Measurements from ENCODE around the gene RARRES1.
A peak's percentile ranks its signal among the peaks of the same experiment; 100 is the strongest.

RARRES1 gene

DNA sequence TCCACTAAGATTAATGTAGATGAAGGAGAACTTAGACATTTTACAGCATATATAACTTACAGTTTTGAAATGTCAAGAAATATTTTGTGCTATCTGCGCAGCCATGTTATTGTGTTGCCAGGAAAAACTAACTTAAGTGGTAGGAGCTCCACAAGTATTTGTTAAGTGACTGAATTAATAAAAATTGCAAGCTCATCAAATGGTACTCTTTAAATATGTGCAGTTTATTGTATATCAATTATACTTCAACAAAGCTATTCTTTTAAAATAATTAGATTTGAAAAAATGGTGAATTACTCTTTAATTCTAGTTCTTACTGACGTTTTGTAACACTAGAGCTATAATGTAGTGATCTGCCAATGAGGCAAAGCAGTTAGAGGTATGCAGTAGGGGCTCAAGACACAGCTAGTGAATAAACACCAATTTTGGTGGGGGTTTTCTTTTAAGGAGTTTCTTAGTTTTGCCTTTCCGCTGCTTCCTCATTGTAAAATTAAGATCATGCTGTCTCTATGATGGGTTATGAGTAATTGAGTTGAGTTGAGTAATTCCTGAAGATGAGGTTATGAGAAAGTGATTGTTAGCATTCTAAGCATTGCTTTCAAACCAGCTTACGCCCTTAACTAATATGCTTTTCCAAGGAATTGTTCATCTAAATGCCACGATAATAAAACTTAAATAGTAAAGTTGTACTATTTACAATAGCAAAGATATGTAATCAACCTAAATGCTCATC lies 48.9 kb downstream of the RARRES1 start:
- DNase-seq, result peak in 1 of 5 experiments; percentile 12

DNA sequence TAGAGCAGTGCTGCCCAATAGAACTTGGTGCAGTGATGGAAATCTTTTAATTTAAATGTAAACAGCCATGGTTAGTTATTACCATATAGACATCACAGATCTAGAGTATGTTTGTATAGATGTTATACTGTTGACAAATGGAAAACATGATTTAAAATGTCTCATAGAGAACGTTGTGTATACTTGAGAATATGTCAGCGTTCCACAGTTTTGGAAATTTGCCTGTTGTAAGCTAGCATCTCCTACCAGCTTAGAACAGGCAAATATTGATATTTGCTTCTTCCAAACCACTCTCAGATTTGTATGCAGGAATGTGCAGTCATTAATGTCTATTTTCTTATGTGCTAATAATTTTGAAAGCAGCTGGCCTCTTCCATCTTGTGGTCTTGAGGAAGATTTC lies 51.4 kb downstream of the RARRES1 start:
- DNase-seq, result no peak

DNA sequence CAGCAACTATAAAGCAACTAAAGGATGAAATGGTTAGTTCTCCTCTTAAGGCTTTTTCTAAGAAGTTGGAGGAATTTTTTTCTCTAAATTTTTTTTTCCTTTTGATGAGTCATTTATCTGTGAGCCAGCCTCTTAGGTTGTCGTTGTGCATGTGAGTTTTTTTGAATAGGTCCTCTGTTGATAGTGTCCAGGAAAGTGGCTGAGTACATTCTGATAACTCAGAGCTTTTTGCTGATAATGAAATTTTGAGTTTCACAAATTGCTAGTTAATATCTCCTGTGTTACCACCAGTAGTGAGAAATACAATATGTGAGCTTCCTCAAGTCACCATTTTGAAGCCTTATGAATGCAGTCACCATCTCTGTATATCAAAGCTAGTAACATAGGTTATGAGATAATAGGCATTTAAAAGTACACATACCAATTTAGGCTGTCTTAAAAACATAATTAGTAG lies 52.7 kb downstream of the RARRES1 start:
- no peak for DNase-seq

DNA sequence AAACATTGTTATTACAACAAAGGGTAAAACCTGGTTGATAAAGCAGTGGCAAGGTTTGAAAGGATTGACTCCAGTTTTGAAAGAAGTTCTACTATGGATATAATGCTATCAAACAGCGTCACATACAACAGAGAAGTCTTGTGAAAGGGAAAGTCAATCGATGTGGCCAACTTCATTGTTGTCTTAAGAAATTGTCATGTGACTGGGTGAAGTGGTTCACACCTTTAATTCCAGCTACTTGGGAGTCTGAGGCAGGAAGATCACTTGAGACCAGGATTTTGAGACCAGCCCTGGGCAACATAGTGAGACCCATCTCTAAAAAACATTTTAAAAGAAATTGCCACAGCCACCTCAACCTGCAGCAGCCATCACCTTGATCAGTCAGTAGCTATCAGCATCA lies 53.6 kb downstream of the RARRES1 start:
- no peak for DNase-seq

DNA sequence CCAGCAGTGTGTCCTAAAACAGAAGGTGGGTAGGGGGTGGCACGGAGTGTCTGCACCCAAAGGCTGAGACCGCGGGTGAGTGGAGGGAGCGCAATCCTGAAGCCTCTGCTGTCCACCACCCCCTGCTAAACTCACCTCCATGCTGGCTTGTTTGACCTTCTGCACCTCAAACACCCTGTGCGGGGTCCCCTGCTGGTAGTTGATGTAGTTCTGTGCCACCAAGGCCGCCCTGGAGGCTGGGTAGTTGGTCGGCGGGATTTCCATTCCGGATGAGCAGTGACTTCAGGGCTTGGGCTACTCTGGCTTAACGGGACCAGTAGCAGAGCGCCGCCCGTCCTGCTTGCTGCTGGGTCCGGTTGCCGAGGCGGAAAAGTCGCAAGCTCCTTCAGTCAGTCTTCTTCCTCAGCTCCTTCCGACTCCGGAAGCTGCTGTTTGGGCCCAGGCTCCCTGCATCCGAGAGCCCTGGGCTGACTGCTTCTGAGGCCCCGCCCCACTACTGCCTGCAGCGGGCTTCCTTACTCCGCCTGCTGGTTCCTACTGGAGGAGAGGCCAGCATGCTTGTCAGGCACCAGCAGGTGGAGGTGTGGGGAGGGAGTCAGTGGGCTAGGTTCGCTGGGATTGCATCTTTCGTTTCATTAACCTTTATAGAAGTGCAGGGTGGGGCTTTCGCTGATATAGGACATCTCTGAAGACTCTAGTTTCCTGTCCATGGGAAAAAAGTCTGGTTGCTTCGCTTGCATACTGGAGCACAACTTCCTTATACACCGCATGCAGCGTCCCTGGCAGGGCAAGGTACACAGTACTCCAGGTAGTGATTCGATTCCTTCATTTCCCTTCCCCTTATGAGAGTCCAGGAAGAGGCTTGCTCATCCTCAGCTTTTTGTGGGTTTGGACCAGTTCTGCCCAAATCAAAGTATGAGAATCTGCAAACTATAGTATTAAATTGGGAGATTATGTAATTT lies 59.8 kb downstream of the RARRES1 start, which contains the start of gene LXN:
LXN (minus strand) TSS at position 434 of the 962 bp plus-strand sequence; CDS start at position 264, 170 bp downstream.
- DNase-seq, result peak; percentile 52 to 88 (median 70)

DNA sequence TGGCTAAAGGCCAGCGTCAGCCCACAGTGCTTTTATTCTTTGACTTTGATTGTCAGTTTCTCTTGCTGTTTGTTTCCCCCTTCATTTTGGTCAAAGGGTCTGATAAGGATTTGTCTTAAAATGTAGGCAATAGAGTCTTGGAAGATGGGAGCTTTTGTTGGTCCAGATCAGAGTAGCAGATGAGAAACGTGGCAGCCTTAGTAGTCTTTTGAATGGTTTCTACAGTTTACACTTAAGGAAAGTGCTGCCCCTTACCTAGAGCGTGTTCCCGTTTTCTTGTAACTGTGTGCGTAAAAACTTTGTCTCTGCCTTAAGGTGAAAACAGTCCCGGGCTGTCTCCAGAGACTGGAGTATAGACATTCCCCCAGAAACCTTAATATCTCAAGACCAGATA lies 60.4 kb downstream of the RARRES1 start:
- DNase-seq, result no peak

DNA sequence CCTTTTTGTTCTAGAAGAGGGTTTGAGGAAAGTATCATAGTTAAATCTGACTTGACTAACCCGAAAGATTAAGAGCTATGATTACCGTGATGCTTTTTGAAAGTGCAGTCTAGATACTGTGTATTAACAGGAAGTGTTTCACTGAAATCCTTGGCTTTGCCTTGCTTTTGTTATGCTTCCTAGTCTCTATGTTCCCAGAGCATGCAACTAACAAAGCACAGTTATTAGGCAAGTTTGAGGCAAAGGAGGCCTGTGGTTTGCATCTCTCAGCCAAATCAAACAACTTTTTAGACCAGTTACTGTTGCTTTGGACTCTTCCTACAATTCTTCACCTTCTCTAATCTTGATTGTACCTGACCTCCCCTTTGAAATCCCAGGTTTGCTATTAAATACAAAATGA lies 63.8 kb downstream of the RARRES1 start:
- no peak for DNase-seq

DNA sequence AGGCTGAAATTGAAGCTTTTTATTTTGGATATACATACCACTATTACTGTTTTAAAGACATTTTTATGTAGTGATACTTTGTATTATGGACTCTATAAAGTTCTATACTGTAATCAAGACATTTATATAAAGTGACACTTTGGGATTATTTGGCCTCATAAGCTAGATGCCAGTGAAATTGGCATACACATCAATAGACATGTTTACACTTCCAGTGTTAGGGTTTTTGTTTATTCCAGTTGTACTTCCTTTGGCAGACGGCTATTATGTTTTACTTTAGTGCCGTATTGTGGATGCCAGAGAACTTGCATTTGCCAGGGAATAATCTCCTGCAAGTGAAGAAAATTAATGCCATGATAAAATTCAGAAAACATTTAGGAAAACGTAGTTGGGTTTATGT lies 65.8 kb downstream of the RARRES1 start:
- DNase-seq, result no peak

GRCh38 chr3:158663832-158664231 lies 68.4 kb downstream of the RARRES1 start:
- no peak for DNase-seq

DNA sequence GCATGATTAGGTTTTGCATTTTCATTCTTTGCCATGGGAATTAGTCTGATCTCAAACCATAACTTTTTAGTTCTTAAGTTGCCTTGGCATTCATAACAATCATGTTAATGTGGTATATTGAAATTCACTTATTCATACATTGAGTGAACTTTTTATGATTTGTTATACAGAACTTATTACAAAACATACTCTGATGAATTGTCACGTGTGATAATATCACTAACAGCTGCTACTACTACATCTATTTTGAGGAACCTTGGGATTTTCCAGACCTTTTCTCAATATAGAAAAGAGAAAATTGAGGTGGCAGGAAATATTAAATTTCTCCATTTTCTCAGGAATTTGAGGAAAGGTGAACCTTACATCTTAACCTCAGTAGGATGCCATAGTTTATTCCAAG lies 69.0 kb downstream of the RARRES1 start:
- no peak for DNase-seq

DNA sequence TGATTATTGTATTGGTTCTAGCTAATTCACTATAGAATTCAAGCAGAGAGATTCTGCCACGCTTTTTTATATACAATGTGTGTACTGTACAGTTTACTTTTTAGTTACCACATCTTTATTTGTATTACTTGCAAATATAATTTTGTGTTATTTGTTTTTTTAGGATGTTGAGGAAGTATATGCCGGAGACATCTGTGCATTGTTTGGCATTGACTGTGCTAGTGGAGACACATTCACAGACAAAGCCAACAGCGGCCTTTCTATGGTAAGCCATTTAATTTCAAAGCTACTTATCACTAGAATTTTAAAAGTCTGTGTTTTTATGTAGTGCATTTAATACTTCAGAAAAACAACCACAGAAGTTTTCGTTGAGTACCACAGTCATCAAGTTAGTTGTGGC lies 71.5 kb downstream of the RARRES1 start:
- no peak for DNase-seq

DNA sequence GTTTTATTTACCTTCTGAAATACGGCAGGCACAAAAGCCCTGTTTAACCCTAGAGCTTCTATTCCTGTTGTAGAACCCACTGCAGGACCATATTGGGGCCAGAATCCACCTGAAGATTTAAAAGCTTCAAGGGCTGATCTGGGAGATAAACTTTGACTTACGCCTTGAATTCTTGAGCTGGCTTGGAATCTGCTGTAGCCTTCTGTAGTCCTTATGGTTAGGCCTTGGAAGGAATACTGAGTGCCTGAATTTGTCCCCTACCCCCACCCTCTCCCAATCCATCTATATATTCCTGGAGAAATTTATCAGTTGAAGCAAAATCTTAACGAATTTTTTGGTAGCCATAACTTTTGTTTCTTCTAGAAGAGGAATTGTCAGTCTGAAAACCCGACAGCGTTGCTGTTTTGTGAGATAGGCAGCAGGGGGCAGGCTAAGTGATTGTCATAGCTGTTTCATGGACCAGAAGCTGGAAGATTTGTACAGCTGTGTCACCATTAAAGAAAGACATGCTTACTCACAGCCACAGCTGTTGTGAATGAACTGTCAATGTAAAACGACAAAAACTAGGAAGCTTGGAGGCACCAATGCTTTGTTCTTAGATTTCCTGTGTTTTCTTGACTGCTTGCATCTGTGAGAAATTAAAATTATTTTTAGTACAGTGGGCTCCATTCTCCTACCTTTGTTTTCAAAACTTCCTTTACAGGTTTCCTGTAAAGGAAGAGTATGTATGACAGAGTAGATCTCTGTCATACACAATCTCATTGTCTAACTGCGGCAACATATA lies 72.6 kb downstream of the RARRES1 start:
- DNase-seq, result peak in 3 of 5 experiments; percentile 14 to 79 (median 22)

DNA sequence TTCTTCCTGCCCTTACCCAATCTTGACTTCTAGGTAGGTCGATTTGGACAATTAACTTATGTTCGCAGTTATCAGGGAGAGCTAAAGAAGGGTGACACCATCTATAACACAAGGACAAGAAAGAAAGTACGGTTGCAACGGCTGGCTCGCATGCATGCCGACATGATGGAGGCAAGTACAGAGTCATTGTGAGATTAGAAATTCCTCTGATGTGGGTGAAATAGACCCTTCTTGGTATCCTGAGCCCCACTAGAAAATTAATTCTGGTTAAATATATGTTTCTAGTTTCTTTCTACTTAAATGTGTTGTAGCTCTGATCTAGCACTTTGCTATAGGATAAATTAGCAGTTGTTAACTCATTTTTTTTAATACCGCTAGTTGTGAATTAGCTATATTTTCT lies 73.4 kb downstream of the RARRES1 start:
- peak in 1 of 5 experiments; percentile 65 for DNase-seq

DNA sequence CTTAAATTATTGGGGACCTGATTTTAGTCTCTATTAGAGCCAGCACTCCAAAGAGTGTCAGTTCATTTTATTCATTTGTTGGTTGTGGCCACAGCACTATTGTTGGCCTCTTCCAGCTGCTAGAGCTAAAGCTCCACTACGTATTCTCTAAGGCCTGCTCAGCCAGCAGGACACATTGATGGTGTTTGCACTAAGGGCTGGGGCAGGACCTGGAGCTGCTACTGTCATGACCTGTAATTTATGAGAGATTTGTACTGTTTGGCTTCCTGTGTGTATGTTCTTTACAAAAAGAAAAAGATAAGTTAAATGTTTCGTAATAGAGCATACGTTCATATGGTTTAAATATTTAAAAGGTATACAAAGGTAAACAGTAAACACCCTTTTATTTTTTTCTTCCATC lies 79.8 kb downstream of the RARRES1 start:
- no peak for DNase-seq

- no peak for DNase-seq
These were observed 81.1 kb downstream of the RARRES1 start for GRCh38 chr3:158651192-158651591.

DNA sequence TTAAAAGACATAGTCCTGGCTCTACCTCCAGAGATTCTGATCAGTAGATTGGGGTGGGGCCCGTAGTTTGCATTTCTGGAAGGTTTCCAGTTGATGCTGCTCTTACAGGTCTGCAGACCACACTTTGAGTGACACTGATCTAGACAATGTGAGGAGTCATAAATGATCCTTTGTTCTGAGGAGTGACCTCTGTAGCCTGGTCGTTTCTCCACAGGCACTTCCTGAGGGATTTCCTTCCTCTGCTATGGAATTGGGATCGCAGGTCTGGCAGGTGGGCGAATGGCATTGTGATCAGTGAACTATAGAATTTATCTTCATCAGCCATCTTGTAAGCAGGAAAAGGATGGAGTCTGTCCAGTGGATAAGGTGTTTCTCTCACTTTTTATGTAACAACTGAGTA lies 82.5 kb downstream of the RARRES1 start:
- no peak for DNase-seq
